Progenitor cell of endocrine pancreas (in vitro differentiated cells): ENCODE results near the gene AATK. TPM values are rescaled to one million over a fixed set of nuclear protein-coding genes. Genes with fewer than 3 reads are reported as not detected.

Experiments used
- DNase-seq: peaks from one replicate; pipeline ENCODE4 v3.0.0; 2021; ENCODE audit warnings: low spot score; ENCODE audit not compliant: unreplicated experiment
- H3K27ac Mint-ChIP-seq: 2 replicates; pipeline ENCODE4 v1.8.0; 2021; ENCODE audit warnings: mild to moderate bottlenecking, moderate library complexity, mixed read lengths
- H3K27me3 Mint-ChIP-seq: 2 replicates; pipeline ENCODE4 v1.8.0; 2021; ENCODE audit warnings: mixed read lengths
- H3K36me3 Mint-ChIP-seq: 2 replicates; pipeline ENCODE4 v1.8.0; 2022; ENCODE audit warnings: mixed read lengths; ENCODE audit not compliant: insufficient read depth
- H3K4me1 Mint-ChIP-seq: 2 replicates; pipeline ENCODE4 v1.8.0; 2021; ENCODE audit warnings: low read depth, mixed read lengths
- H3K4me3 Mint-ChIP-seq: 2 replicates; pipeline ENCODE4 v1.8.0; 2021; ENCODE audit warnings: low read depth, mild to moderate bottlenecking, moderate library complexity, mixed read lengths
- H3K9me3 Mint-ChIP-seq: 2 replicates; pipeline ENCODE4 v1.8.0; 2021; ENCODE audit warnings: low read depth, mixed read lengths
- CTCF ChIP-seq: fragments of 200-600 bp; sonication (generic); IDR thresholded peaks from one replicate; pipeline ENCODE4 v1.5.0; 2021; ENCODE audit warnings: antibody characterized with exemption, mild to moderate bottlenecking; ENCODE audit not compliant: unreplicated experiment
- total RNA-seq: library from RNA; stranded (reverse); gene quantifications from 2 replicates; pipeline ENCODE4 v1.2.1, GENCODE V29; 2021

AATK gene
- total RNA-seq, 1 donor from 2014 or later: 12.9 TPM

GRCh38 chr17:81109957-81110356 is 56.1 kb downstream of the AATK start:
- H3K27me3 Mint-ChIP-seq: no peaks in the 10 kb centered on the region
- no peaks in the 10 kb centered on the region for H3K4me1 Mint-ChIP-seq
- peaks cover 7% of the 10 kb centered on the region for H3K36me3 Mint-ChIP-seq
- H3K9me3 Mint-ChIP-seq: no peaks in the 10 kb centered on the region
- no peak overlapping the region for H3K4me3 Mint-ChIP-seq
- DNase-seq: no peak
- no peak for TF ChIP-seq CTCF
- H3K27ac Mint-ChIP-seq: no peak overlapping the region

GRCh38 chr17:81108220-81108619 is 57.8 kb downstream of the AATK start:
- H3K9me3 Mint-ChIP-seq: no peaks in the 10 kb centered on the region
- TF ChIP-seq CTCF: no peak
- no peak for DNase-seq
- no peaks in the 10 kb centered on the region for H3K27me3 Mint-ChIP-seq
- H3K4me1 Mint-ChIP-seq: no peaks in the 10 kb centered on the region
- H3K36me3 Mint-ChIP-seq: peaks cover 7% of the 10 kb centered on the region
- no peak overlapping the region for H3K4me3 Mint-ChIP-seq
- H3K27ac Mint-ChIP-seq: no peak overlapping the region

- H3K27ac Mint-ChIP-seq: no peak overlapping the region
- H3K4me3 Mint-ChIP-seq: no peak overlapping the region
- DNase-seq: no peak
- H3K9me3 Mint-ChIP-seq: no peaks in the 10 kb centered on the region
- TF ChIP-seq CTCF: no peak
- peaks cover 7% of the 10 kb centered on the region for H3K36me3 Mint-ChIP-seq
- no peaks in the 10 kb centered on the region for H3K27me3 Mint-ChIP-seq
- H3K4me1 Mint-ChIP-seq: no peaks in the 10 kb centered on the region
Measured at GRCh38 chr17:81106716-81107115, 59.3 kb downstream of the AATK start.

- Mint-ChIP-seq H3K27me3 (no peaks in the 10 kb centered on the region), H3K9me3 (no peaks in the 10 kb centered on the region), H3K27ac (no peak overlapping the region), H3K4me1 (no peaks in the 10 kb centered on the region), H3K36me3 (peaks cover 2% of the 10 kb centered on the region), H3K4me3 (no peak overlapping the region)
- no peak for DNase-seq
- no peak for TF ChIP-seq CTCF
Measured at GRCh38 chr17:81103379-81103778, 62.6 kb downstream of the AATK start.

GRCh38 chr17:81102869-81103268 is 63.2 kb downstream of the AATK start:
- no peak for TF ChIP-seq CTCF
- no peak overlapping the region for H3K4me3 Mint-ChIP-seq
- no peak for DNase-seq
- H3K27ac Mint-ChIP-seq: no peak overlapping the region
- H3K36me3 Mint-ChIP-seq: peaks cover 2% of the 10 kb centered on the region
- H3K4me1 Mint-ChIP-seq: no peaks in the 10 kb centered on the region
- H3K9me3 Mint-ChIP-seq: no peaks in the 10 kb centered on the region
- no peaks in the 10 kb centered on the region for H3K27me3 Mint-ChIP-seq

GRCh38 chr17:81102352-81102751 is 63.7 kb downstream of the AATK start:
- no peak for TF ChIP-seq CTCF
- H3K36me3 Mint-ChIP-seq: peaks cover 2% of the 10 kb centered on the region
- no peak overlapping the region for H3K4me3 Mint-ChIP-seq
- no peak overlapping the region for H3K27ac Mint-ChIP-seq
- peaks cover 1% of the 10 kb centered on the region for H3K4me1 Mint-ChIP-seq
- no peak for DNase-seq
- no peaks in the 10 kb centered on the region for H3K9me3 Mint-ChIP-seq
- no peaks in the 10 kb centered on the region for H3K27me3 Mint-ChIP-seq
